H1 (cell line): ENCODE measurements around the gene PFN3. TPM values are rescaled to one million over a fixed set of nuclear protein-coding genes. Genes with fewer than 3 reads are reported as not detected.
A peak's percentile ranks its signal among the peaks of the same experiment; 100 is the strongest.

ENCODE experiments used
- CTCF ChIA-PET: fragments of 300-600 bp; sonication (Branson Sonifier 250); formaldehyde crosslinking; loops from one replicate; lab custom pipeline; 2021; ENCODE audit not compliant: partially characterized antibody; lab: Charles Lee
- POLR2A ChIA-PET: fragments of 300-600 bp; sonication (Branson Sonifier 250); formaldehyde crosslinking; loops from one replicate; lab custom pipeline; 2021; ENCODE audit warnings: inconsistent platforms; ENCODE audit not compliant: partially characterized antibody; lab: Charles Lee
- DNase-seq, 2 experiments: peaks; one replicate each; pipeline versions ENCODE4 v3.0.0 to v3.0.0-alpha.2; 2010 to 2022; ENCODE audit warnings: low spot score in 2 of 2, low read depth in 1 of 2, mixed read lengths in 1 of 2
- FAIRE-seq: peaks from 2 replicates; lab custom pipeline; 2011; peaks lifted over from hg19 to GRCh38; lab: Jason Lieb, UNC
- H2AFZ ChIP-seq: 2 replicates; pipeline ENCODE4 v1.8.1; 2012; ENCODE audit warnings: low read length, inconsistent platforms
- H2AK5ac ChIP-seq: 2 replicates; pipeline ENCODE4 v1.6.1; 2013; ENCODE audit warnings: low read depth, low read length
- H2BK120ac ChIP-seq: replicated peaks from 2 replicates; pipeline ENCODE3; 2013; ENCODE audit warnings: low read depth, low read length, inconsistent platforms
- H2BK12ac ChIP-seq: 2 replicates; pipeline ENCODE4 v1.6.1; 2013; ENCODE audit warnings: low read depth, low read length
- H2BK15ac ChIP-seq: 2 replicates; pipeline ENCODE4 v1.6.1; 2013; ENCODE audit warnings: low read length
- H2BK20ac ChIP-seq: 2 replicates; pipeline ENCODE4 v1.6.1; 2013; ENCODE audit warnings: low read length
- H2BK5ac ChIP-seq: 2 replicates; pipeline ENCODE4 v1.6.1; 2013; ENCODE audit warnings: low read depth, low read length
- H3K14ac ChIP-seq: 2 replicates; pipeline ENCODE4 v1.6.1; 2013; ENCODE audit warnings: inconsistent platforms; ENCODE audit not compliant: insufficient read length
- H3K18ac ChIP-seq: 2 replicates; pipeline ENCODE4 v1.6.1; 2013; ENCODE audit warnings: low read length; ENCODE audit errors: extremely low read depth
- H3K23ac ChIP-seq: 2 replicates; pipeline ENCODE4 v1.6.1; 2013; ENCODE audit warnings: inconsistent platforms; ENCODE audit not compliant: insufficient read length
- H3K23me2 ChIP-seq: 2 replicates; pipeline ENCODE4 v1.6.1; 2013; ENCODE audit warnings: low read depth, low read length
- H3K27ac ChIP-seq: 2 replicates; pipeline ENCODE4 v1.6.1; 2011; ENCODE audit warnings: low read depth, low read length, inconsistent platforms
- H3K27me3 ChIP-seq, 4 experiments: replicated peaks in 1 of 4; 1 replicate in 1 of 4; 2 replicates in 3 of 4; pipeline versions ENCODE4 v1.6.1 to v1.8.1; 2011 to 2013; ENCODE audit warnings: low read length in 3 of 4, mild to moderate bottlenecking in 3 of 4, inconsistent platforms in 2 of 4, mixed read lengths in 2 of 4, moderate library complexity in 1 of 4; ENCODE audit not compliant: control insufficient read depth in 3 of 4, insufficient read depth in 3 of 4; ENCODE audit errors: extremely low read depth in 1 of 4
- H3K36me3 ChIP-seq, 4 experiments: 2 replicates each; pipeline versions ENCODE4 v1.6.1 to v1.8.1; 2011 to 2013; ENCODE audit warnings: mild to moderate bottlenecking in 4 of 4, low read length in 3 of 4, moderate library complexity in 2 of 4, control low read depth in 1 of 4, inconsistent platforms in 1 of 4; ENCODE audit not compliant: insufficient read depth in 4 of 4, control insufficient read depth in 2 of 4
- H3K4ac ChIP-seq: replicated peaks from 2 replicates; pipeline ENCODE3; 2013; ENCODE audit warnings: low read length, low read depth, mixed read lengths, inconsistent platforms; ENCODE audit not compliant: insufficient read length
- H3K4me1 ChIP-seq, 4 experiments: replicated peaks in 1 of 4; 1 replicate in 1 of 4; 2 replicates in 3 of 4; pipeline versions ENCODE4 v1.6.1 to v1.8.1; 2011 to 2013; ENCODE audit warnings: low read length in 3 of 4, inconsistent platforms in 2 of 4, mixed read lengths in 1 of 4; ENCODE audit not compliant: insufficient read depth in 4 of 4, control insufficient read depth in 3 of 4
- H3K4me2 ChIP-seq, 2 experiments: 2 replicates each; pipeline versions ENCODE4 v1.6.1 to v1.8.1; 2011 to 2013; ENCODE audit warnings: low read depth in 2 of 2, low read length in 2 of 2, control low read depth in 1 of 2, inconsistent platforms in 1 of 2, mild to moderate bottlenecking in 1 of 2; ENCODE audit not compliant: insufficient read depth in 1 of 2
- H3K4me3 ChIP-seq, 4 experiments: fragments of 200-600, 300-600 bp in 1 of 4; sonication (generic), shearing (Covaris generic), sonication (Bioruptor Twin) in 1 of 4; 2 replicates each; pipeline versions ENCODE4 v1.5.1 to v1.8.1; 2011 to 2016; ENCODE audit warnings: low read length in 4 of 4, low read depth in 3 of 4, control low read depth in 2 of 4, inconsistent platforms in 2 of 4, mild to moderate bottlenecking in 2 of 4, mixed read lengths in 1 of 4, moderate library complexity in 1 of 4; ENCODE audit not compliant: insufficient read depth in 2 of 4; ENCODE audit errors: extremely low read depth in 1 of 4
- H3K56ac ChIP-seq: replicated peaks from 2 replicates; pipeline ENCODE3; 2013; ENCODE audit warnings: low read depth, mild to moderate bottlenecking, mixed read lengths, low read length, inconsistent platforms; ENCODE audit not compliant: insufficient read length
- H3K79me1 ChIP-seq: 2 replicates; pipeline ENCODE4 v1.6.1; 2013; ENCODE audit warnings: low read depth, low read length, control low read depth
- H3K79me2 ChIP-seq, 2 experiments: 2 replicates each; pipeline versions ENCODE4 v1.6.1 to v1.8.1; 2012 to 2013; ENCODE audit warnings: low read length in 2 of 2, mild to moderate bottlenecking in 2 of 2, inconsistent platforms in 1 of 2; ENCODE audit not compliant: insufficient read depth in 2 of 2, control insufficient read depth in 1 of 2
- H3K9ac ChIP-seq, 4 experiments: replicated peaks in 1 of 4; 1 replicate in 1 of 4; 2 replicates in 3 of 4; pipeline versions ENCODE4 v1.6.1 to v1.8.1; 2011 to 2013; ENCODE audit warnings: low read depth in 3 of 4, low read length in 3 of 4, control low read depth in 2 of 4, mild to moderate bottlenecking in 2 of 4, moderate library complexity in 2 of 4, inconsistent platforms in 1 of 4; ENCODE audit errors: extremely low read depth in 1 of 4
- H3K9me3 ChIP-seq, 2 experiments: 2 replicates each; pipeline versions ENCODE4 v1.6.1 to v1.8.1; 2012 to 2013; ENCODE audit warnings: mild to moderate bottlenecking in 2 of 2, moderate library complexity in 2 of 2, control low read depth in 1 of 2, inconsistent platforms in 1 of 2, low read depth in 1 of 2, low read length in 1 of 2, mixed read lengths in 1 of 2; ENCODE audit not compliant: insufficient read depth in 2 of 2
- H4K20me1 ChIP-seq, 2 experiments: replicated peaks in 1 of 2; 2 replicates each; pipeline versions ENCODE3 to v1.8.1; 2011 to 2013; ENCODE audit warnings: inconsistent platforms in 2 of 2, low read length in 2 of 2, mild to moderate bottlenecking in 1 of 2; ENCODE audit not compliant: insufficient read depth in 2 of 2, control insufficient read depth in 1 of 2
- H4K5ac ChIP-seq: 2 replicates; pipeline ENCODE4 v1.6.1; 2013; ENCODE audit warnings: low read length, low read depth, mixed read lengths, inconsistent platforms; ENCODE audit not compliant: insufficient read length
- H4K8ac ChIP-seq: 2 replicates; pipeline ENCODE4 v1.8.0; 2013; ENCODE audit warnings: mild to moderate bottlenecking, moderate library complexity, low read length, inconsistent platforms; ENCODE audit not compliant: insufficient read depth; ENCODE audit errors: extremely low read depth
- H4K91ac ChIP-seq: replicated peaks from 2 replicates; pipeline ENCODE3; 2013; ENCODE audit warnings: low read length, mixed read lengths, inconsistent platforms; ENCODE audit not compliant: insufficient read length
- CBX5 ChIP-seq: fragments of 300-800, 300-1000 bp; sonication (generic); IDR thresholded peaks from 2 replicates; pipeline ENCODE4 v1.7.1; 2016; ENCODE audit warnings: antibody characterized with exemption, low read length, low read depth
- CREB1 ChIP-seq: IDR thresholded peaks from 2 replicates; pipeline ENCODE4 v1.6.1; 2012; ENCODE audit warnings: inconsistent platforms
- CTBP2 ChIP-seq: IDR thresholded peaks from 2 replicates; pipeline ENCODE4 v1.7.0; 2011; ENCODE audit warnings: borderline replicate concordance, mild to moderate bottlenecking, moderate library complexity, mixed read lengths, low read length; ENCODE audit not compliant: insufficient read depth, insufficient read length
- POU5F1 ChIP-seq: IDR thresholded peaks from 2 replicates; pipeline ENCODE4 v1.6.1; 2011; ENCODE audit warnings: low read depth, mild to moderate bottlenecking, low read length, moderate library complexity
- SP2 ChIP-seq: IDR thresholded peaks from 2 replicates; pipeline ENCODE4 v1.6.1; 2012; ENCODE audit warnings: mild to moderate bottlenecking, low read length, inconsistent platforms
- SP4 ChIP-seq: IDR thresholded peaks from 2 replicates; pipeline ENCODE4 v1.6.1; 2012; ENCODE audit warnings: low read length, inconsistent platforms
- TAF1 ChIP-seq: IDR thresholded peaks from 2 replicates; pipeline ENCODE4 v1.6.1; 2011; ENCODE audit warnings: mild to moderate bottlenecking, low read depth, low read length
- YY1 ChIP-seq: IDR thresholded peaks from 2 replicates; pipeline ENCODE4 v1.6.1; 2011; ENCODE audit warnings: low read depth, mild to moderate bottlenecking, low read length
- WGBS, 2 experiments: shearing (Covaris generic) in 1 of 2; methylation state at CpG; one replicate each; pipeline versions ENCODE4 v1.1.6 to v1.1.7; 2013 to 2015; ENCODE audit warnings: low lambda C conversion rate in 2 of 2, mixed read lengths in 2 of 2, inconsistent platforms in 1 of 2, low coverage in 1 of 2, missing lambda C conversion rate in 1 of 2; ENCODE audit not compliant: insufficient replicate concordance in 2 of 2, insufficient coverage in 1 of 2, insufficient read length in 1 of 2; ENCODE audit errors: extremely low coverage in 1 of 2, missing lambda C conversion rate in 1 of 2; 5-methylcytosine and 5-hydroxymethylcytosine counted together
- polyA plus RNA-seq, 7 experiments: library from polyadenylated mRNA; depleted of rRNA in 3 of 7; stranded (reverse) in 5 of 7; unstranded in 2 of 7; fragments of >200 nt in 5 of 7; fragments of 200-250 nt in 2 of 7; gene quantifications; 1 replicate in 5 of 7; 2 replicates in 1 of 7; 4 replicates in 1 of 7; pipeline versions ENCODE4 v1.2.1 to v1.2.3, GENCODE V29; 2011 to 2013; ENCODE audit warnings: missing spikeins in 2 of 7, mixed read lengths in 2 of 7
- total RNA-seq: library from RNA; stranded (reverse); fragmentation: NEBNext Ultra II Directional; extraction: Animal tissue kit (Norgen Biotek cat#: 25700); gene quantifications from 2 replicates; pipeline ENCODE4 v1.2.1, GENCODE V29; 2021
- TF ChIP-seq, protein P1 (sequence below): IDR thresholded peaks from 2 replicates; pipeline ENCODE4 v1.6.1; 2012; ENCODE audit warnings: inconsistent platforms
- TF ChIP-seq, protein P2 (sequence below): IDR thresholded peaks from 2 replicates; pipeline ENCODE4 v1.6.1; 2012; ENCODE audit warnings: inconsistent platforms

Gene PFN3
- total and polyA plus RNA-seq, 2 of the 8 experiments (the other 6 are each of a cell fraction or from before 2014, with no cell fraction given) = not detected

DNA sequence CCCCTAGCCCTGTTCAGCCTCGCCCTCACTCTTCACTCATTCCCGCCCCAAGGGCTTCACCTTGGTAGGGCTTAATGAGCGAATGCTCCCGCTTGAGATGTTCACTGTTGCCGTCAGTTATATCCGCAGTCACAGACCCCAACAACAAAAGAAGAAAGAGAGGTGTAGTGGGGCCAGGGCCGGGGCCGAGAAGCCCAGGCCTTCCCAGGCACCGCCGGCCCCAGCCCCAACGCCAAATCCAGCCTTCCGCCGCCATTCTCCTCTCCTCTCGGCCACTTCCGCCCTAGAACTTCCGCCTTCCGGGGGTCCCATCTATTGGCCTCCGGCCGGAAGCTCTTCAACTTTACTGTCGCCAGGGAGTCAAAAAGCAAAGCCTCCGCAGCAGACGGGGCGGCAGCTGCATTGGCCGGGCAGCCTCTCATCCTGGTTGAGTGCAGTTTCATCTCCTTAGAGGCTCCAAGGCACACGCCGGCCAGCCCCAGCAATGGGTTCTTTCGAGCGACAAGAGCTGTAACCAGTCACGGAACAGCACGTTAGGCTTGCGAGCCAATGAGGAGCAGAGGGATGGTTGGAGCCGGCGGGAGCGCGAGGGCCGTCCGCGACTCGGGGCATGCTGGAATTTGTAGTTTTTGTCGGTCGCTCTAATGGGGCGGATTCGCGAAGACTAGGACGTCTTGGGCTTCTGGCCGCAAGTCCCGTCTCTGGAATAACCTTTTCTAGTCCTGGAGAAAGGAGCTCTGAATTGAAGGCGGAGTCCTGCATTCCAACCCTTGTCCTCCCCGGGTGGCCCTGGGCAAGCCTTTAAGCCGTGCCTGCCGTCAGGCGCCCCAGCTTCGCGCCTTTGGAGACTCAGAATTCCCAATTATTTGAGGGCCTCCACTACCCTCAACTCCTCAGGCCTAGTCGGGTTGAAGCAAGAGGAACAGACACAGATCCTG, 48.8 kb downstream of the PFN3 start, which contains the start of gene LMAN2:
Gene LMAN2, minus strand, starts transcription at position 277 of the 938 bp plus-strand sequence. Its CDS starts 21 bp downstream, at position 256.
- WGBS, 2 experiments = 8% methylated on average over 53 of the region's 55 CpGs; no CpG with 5 or more reads in 1 of the 2 experiments
- peak within 1 kb of the TSS; percentile 68; the same call in 1 of the 2 replicates for H2AK5ac ChIP-seq
- no peak for FAIRE-seq
- TF ChIP-seq TAF1 (peak; percentile 90), SP4 (peak; percentile 95), YY1 (peak; percentile 95), CBX5 (no peak), CTBP2 (no peak), CREB1 (peak; percentile 69), POU5F1 (no peak), SP2 (peak; percentile 75)
- TF ChIP-seq, protein P1, sequence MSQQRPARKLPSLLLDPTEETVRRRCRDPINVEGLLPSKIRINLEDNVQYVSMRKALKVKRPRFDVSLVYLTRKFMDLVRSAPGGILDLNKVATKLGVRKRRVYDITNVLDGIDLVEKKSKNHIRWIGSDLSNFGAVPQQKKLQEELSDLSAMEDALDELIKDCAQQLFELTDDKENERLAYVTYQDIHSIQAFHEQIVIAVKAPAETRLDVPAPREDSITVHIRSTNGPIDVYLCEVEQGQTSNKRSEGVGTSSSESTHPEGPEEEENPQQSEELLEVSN = peak; percentile 63
- TF ChIP-seq, protein P2, sequence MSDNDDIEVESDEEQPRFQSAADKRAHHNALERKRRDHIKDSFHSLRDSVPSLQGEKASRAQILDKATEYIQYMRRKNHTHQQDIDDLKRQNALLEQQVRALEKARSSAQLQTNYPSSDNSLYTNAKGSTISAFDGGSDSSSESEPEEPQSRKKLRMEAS = peak; percentile 64; the same call in 1 of the 2 replicates

More for the DNA sequence above, 48.8 kb downstream of the PFN3 start, which contains the start of gene LMAN2:
- Histone ChIP-seq H3K4ac (peak within 1 kb of the TSS; percentile 36), H3K4me3 (peak within 1 kb of the TSS; percentile 80 to 100 (median 94)), H3K79me1 (peaks cover 18% of the 10 kb centered on the region), H3K23ac (no peak within 1 kb of the TSS), H3K36me3 (peaks cover 0 to 7% (median 4%) of the 10 kb centered on the region in 4 experiments; a peak in 4 of 8 replicates), H3K9me3 (no peaks in the 10 kb centered on the region), H2BK20ac (no peak within 1 kb of the TSS), H4K5ac (peak within 1 kb of the TSS; percentile 77), H2AFZ (peak within 1 kb of the TSS; percentile 97), H2BK5ac (peak within 1 kb of the TSS; percentile 82), H2BK120ac (no peak within 1 kb of the TSS), H3K56ac (peak within 1 kb of the TSS; percentile 75), H3K27ac (peak within 1 kb of the TSS; percentile 94), H3K4me1 (peaks cover 0 to 13% (median 4%) of the 10 kb centered on the region in 4 experiments; a peak in 3 of 7 replicates), H2BK15ac (no peak within 1 kb of the TSS; the same call in 1 of the 2 replicates), H2BK12ac (peak within 1 kb of the TSS; percentile 60), H3K27me3 (0 out of 7 replicates have a peak, but pooled peaks cover 0 to 5% (median 0%) of the 10 kb centered on the region in 4 experiments), H3K18ac (peak within 1 kb of the TSS; percentile 81; the same call in 1 of the 2 replicates), H4K20me1 (peaks cover 5% of the 10 kb centered on the region in 2 experiments), H3K4me2 (peak within 1 kb of the TSS; percentile 90 to 94), H3K79me2 (peaks cover 15 to 45% of the 10 kb centered on the region in 2 experiments), H3K23me2 (peaks cover 8% of the 10 kb centered on the region), H4K8ac (peak within 1 kb of the TSS; percentile 98; the same call in 1 of the 2 replicates), H3K14ac (no peak within 1 kb of the TSS), H4K91ac (peak within 1 kb of the TSS; percentile 75), H3K9ac (peak within 1 kb of the TSS in 3 of 4 experiments; percentile 94; a peak in 6 of 7 replicates)
- CTCF ChIA-PET = interaction anchor here (0.6 to 11.2 kb wide), 15 partner anchors 10 to 931 kb away, joined by 3 to 142 read pairs (median 7); no protein-coding TSS in a partner anchor
- POLR2A ChIA-PET = interaction anchor here (0.9 to 8.1 kb wide), 21 partner anchors 9 to 146 kb away, joined by 3 to 66 read pairs (median 5); partner anchors contain the start of genes GRK6 and PDLIM7
- peak; percentile 80 to 90 for DNase-seq
